GM12873 (cell line): Measurements from ENCODE around the gene DNAH17.

Experiments
- TF ChIP-seq, protein P1 (sequence below): IDR thresholded peaks from 2 replicates; pipeline ENCODE4 v1.5.1; 2012; ENCODE audit warnings: low read depth, mild to moderate bottlenecking, moderate library complexity, low read length, control low read depth; ENCODE audit not compliant: insufficient read depth; ENCODE audit errors: missing control alignments

DNAH17 gene

DNA sequence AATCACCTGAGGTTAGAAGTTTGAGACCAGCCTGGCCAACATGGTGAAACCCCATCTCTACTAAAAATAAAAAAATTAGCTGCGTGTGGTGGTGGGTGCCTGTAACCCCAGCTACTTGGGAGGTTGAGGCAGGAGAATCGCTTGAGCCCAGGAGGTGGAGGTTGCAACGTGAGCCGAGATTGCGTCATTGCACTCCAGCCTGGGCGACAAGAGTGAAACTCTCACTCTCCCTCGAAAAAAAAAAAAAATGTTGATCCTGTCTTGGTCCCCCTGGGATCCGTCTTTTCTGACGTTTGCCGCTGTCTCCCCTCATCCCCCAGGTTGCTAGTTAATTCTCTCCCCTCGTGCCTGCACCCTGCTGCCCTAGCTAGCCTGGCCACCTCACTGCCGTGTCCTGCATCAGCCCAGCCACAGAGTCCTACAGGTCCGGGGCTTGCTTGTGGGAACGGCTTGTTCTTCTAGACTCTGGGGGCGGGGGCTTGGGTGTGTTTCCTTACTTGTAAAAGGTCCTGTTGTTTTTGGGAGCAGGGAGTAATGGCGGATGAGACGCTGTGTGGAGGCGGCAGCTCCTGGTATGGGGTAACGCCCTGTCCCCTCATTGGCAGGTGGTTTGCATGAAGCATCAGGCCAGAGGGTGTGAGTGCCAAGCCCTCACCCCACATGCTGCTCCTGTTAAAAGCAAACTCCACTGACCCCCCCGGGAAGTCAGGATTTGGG is 154.2 kb downstream of the DNAH17 start:
- TF ChIP-seq, protein P1, sequence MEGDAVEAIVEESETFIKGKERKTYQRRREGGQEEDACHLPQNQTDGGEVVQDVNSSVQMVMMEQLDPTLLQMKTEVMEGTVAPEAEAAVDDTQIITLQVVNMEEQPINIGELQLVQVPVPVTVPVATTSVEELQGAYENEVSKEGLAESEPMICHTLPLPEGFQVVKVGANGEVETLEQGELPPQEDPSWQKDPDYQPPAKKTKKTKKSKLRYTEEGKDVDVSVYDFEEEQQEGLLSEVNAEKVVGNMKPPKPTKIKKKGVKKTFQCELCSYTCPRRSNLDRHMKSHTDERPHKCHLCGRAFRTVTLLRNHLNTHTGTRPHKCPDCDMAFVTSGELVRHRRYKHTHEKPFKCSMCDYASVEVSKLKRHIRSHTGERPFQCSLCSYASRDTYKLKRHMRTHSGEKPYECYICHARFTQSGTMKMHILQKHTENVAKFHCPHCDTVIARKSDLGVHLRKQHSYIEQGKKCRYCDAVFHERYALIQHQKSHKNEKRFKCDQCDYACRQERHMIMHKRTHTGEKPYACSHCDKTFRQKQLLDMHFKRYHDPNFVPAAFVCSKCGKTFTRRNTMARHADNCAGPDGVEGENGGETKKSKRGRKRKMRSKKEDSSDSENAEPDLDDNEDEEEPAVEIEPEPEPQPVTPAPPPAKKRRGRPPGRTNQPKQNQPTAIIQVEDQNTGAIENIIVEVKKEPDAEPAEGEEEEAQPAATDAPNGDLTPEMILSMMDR = no peak

DNA sequence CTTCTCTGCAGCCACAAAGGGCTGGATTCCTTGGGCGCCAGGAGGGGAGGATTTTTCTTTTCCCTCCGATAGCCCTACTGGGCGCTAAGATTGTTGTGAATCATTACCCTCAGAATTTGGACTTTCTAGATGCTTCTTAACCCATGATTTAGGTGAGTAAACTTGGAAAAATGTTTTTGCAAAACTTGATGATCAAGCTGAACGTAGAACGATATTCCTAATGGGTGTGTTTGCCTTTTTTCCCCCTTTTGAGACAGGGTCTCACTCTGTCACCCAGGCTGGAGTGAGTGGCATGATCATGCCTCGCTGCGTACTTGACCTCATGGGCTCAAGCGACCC is 155.0 kb downstream of the DNAH17 start:
- TF ChIP-seq, protein P1 = no peak

DNA sequence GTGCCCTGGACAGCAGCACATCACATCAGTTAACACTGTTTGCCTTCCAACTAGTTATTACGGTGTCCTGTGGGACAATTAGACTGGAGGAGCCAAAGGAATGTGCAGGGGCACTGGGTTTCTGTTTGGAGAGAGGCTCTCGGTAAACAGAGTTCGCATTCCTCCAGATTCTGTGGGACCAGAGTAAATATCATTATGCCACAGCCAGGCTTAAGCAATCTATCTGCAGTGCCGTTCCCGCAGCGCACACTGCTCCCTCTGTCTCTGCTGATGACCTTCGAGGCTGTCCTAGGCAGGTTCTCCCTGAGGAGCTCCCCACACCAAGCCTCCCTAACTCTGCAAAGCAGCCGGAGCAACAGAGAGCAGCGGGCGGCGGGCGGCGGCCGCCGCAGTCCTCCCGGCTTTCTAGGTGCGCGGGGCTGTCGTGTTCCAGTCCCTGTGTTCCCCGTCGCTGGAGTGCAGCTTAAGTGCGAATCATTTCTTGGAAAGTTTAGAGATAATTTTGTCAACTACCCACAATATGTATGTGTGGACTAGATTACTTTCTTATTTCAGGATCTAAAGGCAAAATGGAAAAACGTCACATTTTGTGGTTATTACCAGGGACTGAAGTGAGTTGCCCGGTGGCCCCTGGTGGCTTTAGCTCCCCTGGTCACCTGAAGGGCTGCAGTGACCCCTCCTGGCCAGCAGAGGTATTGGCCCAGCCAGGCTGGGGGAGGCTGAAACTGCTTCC is 155.5 kb downstream of the DNAH17 start:
- TF ChIP-seq, protein P1 = peak; percentile 99

DNA sequence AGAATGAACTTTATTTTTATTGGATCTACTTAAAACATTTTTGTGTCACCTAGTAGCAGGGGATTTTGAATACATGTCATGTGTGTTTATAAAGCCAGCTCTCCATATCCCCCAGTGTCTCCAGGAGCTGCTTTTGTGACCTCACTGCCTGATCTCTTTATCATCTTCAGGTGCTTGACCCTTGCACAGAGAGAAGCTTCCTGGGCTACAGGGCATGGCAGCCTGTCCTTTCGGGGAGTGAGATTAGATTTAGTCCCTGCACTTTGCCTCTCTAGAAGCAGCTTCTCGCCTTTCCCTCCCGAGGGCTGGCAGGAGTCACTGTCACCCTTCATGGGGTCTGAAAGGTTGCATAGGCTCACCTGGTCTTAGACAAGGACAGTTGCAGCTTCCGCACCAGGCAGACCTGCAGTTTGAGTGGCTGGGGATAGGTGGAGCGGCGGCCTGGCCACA is 156.1 kb downstream of the DNAH17 start:
- TF ChIP-seq, protein P1 = no peak

DNA sequence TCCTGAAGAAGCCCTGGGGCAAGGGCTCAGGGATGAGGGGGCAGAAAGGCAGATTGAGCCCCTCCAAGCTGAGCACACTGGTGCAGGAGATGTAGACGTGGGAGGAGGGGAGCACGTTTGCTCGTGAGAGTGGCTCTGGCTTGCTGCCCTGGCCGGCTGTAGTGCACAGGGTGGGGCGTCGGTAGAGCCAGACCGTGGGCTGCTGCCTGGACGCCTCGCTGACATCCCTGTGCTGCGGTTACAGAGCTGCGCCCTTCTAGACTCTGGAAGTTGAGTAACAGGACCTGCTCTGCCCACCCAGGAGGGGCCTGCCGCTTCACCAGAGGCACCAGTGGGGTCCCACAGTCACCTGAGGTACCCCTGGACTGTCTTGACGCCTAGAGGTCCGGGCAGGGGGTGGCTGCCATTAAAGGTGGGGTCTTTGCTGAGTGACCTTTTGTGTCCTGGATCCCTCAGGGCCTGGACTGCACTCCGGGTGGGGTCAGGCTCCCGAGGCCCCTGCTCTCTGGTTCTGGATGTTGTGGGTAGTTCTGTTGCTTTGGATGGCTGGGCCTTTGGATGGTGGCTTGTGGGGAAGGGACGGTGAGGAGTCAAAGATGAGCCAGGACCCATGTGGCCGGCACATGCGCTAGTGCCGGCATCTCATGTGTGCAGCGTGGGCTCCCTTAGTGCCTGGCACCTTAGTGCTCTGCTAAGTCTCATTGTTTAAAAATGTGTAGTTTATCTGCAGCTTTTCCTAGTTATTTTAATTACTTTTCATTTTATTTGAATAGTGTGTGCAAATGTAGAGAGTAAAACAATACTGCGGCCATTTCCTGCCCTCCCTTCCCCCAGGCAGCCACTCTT is 157.0 kb downstream of the DNAH17 start:
- TF ChIP-seq, protein P1 = no peak

- TF ChIP-seq, protein P1 = no peak
These were observed 158.7 kb downstream of the DNAH17 start for GRCh38 chr17:78418326-78419026.
